Measurements from ENCODE around the gene KCNQ4. TPM values are rescaled to one million over a fixed set of nuclear protein-coding genes. Genes with fewer than 3 reads are reported as not detected.

The KCNQ4 gene
- total and polyA plus RNA-seq, 2 donors (not counting 3 experiments of a cell fraction or from before 2014, with no cell fraction given): 0.06 to 0.07 TPM

GRCh38 chr1:40789342-40789598, 5.7 kb downstream of the KCNQ4 start:
- FAIRE-seq: no peak

GRCh38 chr1:40789661-40790430, 6.3 kb downstream of the KCNQ4 start:
- intact Hi-C loops (cut with micrococcal nuclease): no loop called here
- Histone ChIP-seq H4K20me1 (replicated peaks; ENCODE audit: control insufficient read depth, extremely low read depth, insufficient read depth, low read length) (no peaks in the 10 kb centered on the region), H3K27me3 (ENCODE audit: control insufficient read depth in 2 of 2, insufficient read depth in 2 of 2, low read length in 2 of 2) (peaks cover 0 to 22% of the 10 kb centered on the region in 2 experiments), H3K4me3 (replicated peaks in 1 of 3; ENCODE audit: insufficient read depth in 1 of 3, low read depth in 1 of 3, low read length in 3 of 3) (no peak overlapping the region), H2AFZ (ENCODE audit: low read depth, low read length) (no peak overlapping the region), H3K9me3 (replicated peaks; ENCODE audit: control insufficient read depth, insufficient read depth, low read length) (no peaks in the 10 kb centered on the region), H3K79me2 (ENCODE audit: control insufficient read depth, insufficient read depth, low read length) (no peaks in the 10 kb centered on the region), H3K9me1 (replicated peaks; ENCODE audit: control insufficient read depth, extremely low read depth, insufficient read depth, low read length) (no peaks in the 10 kb centered on the region), H3K4me2 (ENCODE audit: insufficient read depth, low read length) (no peak overlapping the region), H3K4me1 (ENCODE audit: control insufficient read depth, extremely low read depth, insufficient read depth, low read length) (no peaks in the 10 kb centered on the region), H3K27ac (ENCODE audit: insufficient read depth, low read depth, low read length) (no peak overlapping the region), H3K36me3 (ENCODE audit: control insufficient read depth in 2 of 2, extremely low read depth in 1 of 2, insufficient read depth in 2 of 2, low read length in 2 of 2) (no peaks in the 10 kb centered on the region), H3K9ac (replicated peaks; ENCODE audit: extremely low read depth, insufficient read depth, low read length) (no peak overlapping the region)
- POLR2A ChIA-PET: no interaction called here
- no peak for TF ChIP-seq GATA2 (IDR thresholded peaks at IDR 0.05; ENCODE audit: insufficient read depth, insufficient read length, low read depth, low read length)
- TF ChIP-seq CTCF (IDR thresholded peaks at IDR 0.05; ENCODE audit: extremely low read depth in 1 of 2, insufficient read depth in 1 of 2, low read depth in 1 of 2, low read length in 2 of 2): no peak
- TF ChIP-seq POLR2A (IDR thresholded peaks at IDR 0.05; ENCODE audit: low read depth, low read length): no peak
- TF ChIP-seq EZH2 (IDR thresholded peaks at IDR 0.05; ENCODE audit: borderline replicate concordance, low read depth, low read length, severe bottlenecking): no peak
- no peak for TF ChIP-seq MAX (IDR thresholded peaks at IDR 0.05; ENCODE audit: insufficient read depth, insufficient read length)
- TF ChIP-seq JUN (IDR thresholded peaks at IDR 0.05; ENCODE audit: borderline replicate concordance, insufficient read depth, insufficient read length, low read depth): no peak
- no peak for TF ChIP-seq POLR2AphosphoS5 (IDR thresholded peaks at IDR 0.05; ENCODE audit: insufficient read depth, low read depth, low read length)
- no peak for TF ChIP-seq FOS (IDR thresholded peaks at IDR 0.05; ENCODE audit: borderline replicate concordance, insufficient read depth, low read length)
- TF ChIP-seq MYC (IDR thresholded peaks at IDR 0.05; ENCODE audit: low read depth, low read length): no peak
- DNase-seq (ENCODE audit: low read depth, low spot score) (no peak), FAIRE-seq (no peak)
- CTCF ChIA-PET: interaction anchor here (1.2 to 2.5 kb wide), 3 partner anchors 15 to 19 kb away, joined by 3 to 17 read pairs (median 3); no protein-coding TSS in a partner anchor
- BruUV-seq (replicated peaks): no TSS peak
- dilution Hi-C loops (cut with MboI; ENCODE audit: extremely low pct_ligation_motif_present, low sequenced_read_pairs): no loop called here

More at GRCh38 chr1:40789342-40789598, 5.7 kb downstream of the KCNQ4 start:
- H3K4me1 ChIP-seq (ENCODE audit: control insufficient read depth, extremely low read depth, insufficient read depth, low read length): no peaks in the 10 kb centered on the region
- POLR2A ChIA-PET: no interaction called here
- no peaks in the 10 kb centered on the region for H3K9me3 ChIP-seq (replicated peaks; ENCODE audit: control insufficient read depth, insufficient read depth, low read length)
- no peaks in the 10 kb centered on the region for H4K20me1 ChIP-seq (replicated peaks; ENCODE audit: control insufficient read depth, extremely low read depth, insufficient read depth, low read length)
- no peak overlapping the region for H2AFZ ChIP-seq (ENCODE audit: low read depth, low read length)
- no peak overlapping the region for H3K9ac ChIP-seq (replicated peaks; ENCODE audit: extremely low read depth, insufficient read depth, low read length)
- peaks cover 4 to 22% of the 10 kb centered on the region in 2 experiments for H3K27me3 ChIP-seq (ENCODE audit: control insufficient read depth in 2 of 2, insufficient read depth in 2 of 2, low read length in 2 of 2)
- H3K4me2 ChIP-seq (ENCODE audit: insufficient read depth, low read length): no peak overlapping the region
- no peak for TF ChIP-seq POLR2A (IDR thresholded peaks at IDR 0.05; ENCODE audit: low read depth, low read length)
- no peak for TF ChIP-seq FOS (IDR thresholded peaks at IDR 0.05; ENCODE audit: borderline replicate concordance, insufficient read depth, low read length)
- no peak for TF ChIP-seq MAX (IDR thresholded peaks at IDR 0.05; ENCODE audit: insufficient read depth, insufficient read length)
- TF ChIP-seq GATA2 (IDR thresholded peaks at IDR 0.05; ENCODE audit: insufficient read depth, insufficient read length, low read depth, low read length): no peak
- no peak for TF ChIP-seq MYC (IDR thresholded peaks at IDR 0.05; ENCODE audit: low read depth, low read length)
- no peak for TF ChIP-seq EZH2 (IDR thresholded peaks at IDR 0.05; ENCODE audit: borderline replicate concordance, low read depth, low read length, severe bottlenecking)
- no peak for TF ChIP-seq POLR2AphosphoS5 (IDR thresholded peaks at IDR 0.05; ENCODE audit: insufficient read depth, low read depth, low read length)
- intact Hi-C loops (cut with micrococcal nuclease): no loop called here
- dilution Hi-C loops (cut with MboI; ENCODE audit: extremely low pct_ligation_motif_present, low sequenced_read_pairs): no loop called here
- no peak overlapping the region for H3K27ac ChIP-seq (ENCODE audit: insufficient read depth, low read depth, low read length)
- no peak overlapping the region for H3K4me3 ChIP-seq (replicated peaks in 1 of 3; ENCODE audit: insufficient read depth in 1 of 3, low read depth in 1 of 3, low read length in 3 of 3)
- H3K9me1 ChIP-seq (replicated peaks; ENCODE audit: control insufficient read depth, extremely low read depth, insufficient read depth, low read length): no peaks in the 10 kb centered on the region
- no peaks in the 10 kb centered on the region for H3K36me3 ChIP-seq (ENCODE audit: control insufficient read depth in 2 of 2, extremely low read depth in 1 of 2, insufficient read depth in 2 of 2, low read length in 2 of 2)
- DNase-seq (ENCODE audit: low read depth, low spot score): no peak
- CTCF ChIA-PET: interaction anchor here (1.3 to 2.5 kb wide), 2 partner anchors 15 to 17 kb away, joined by 3 to 17 read pairs; no protein-coding TSS in a partner anchor
- BruUV-seq (replicated peaks): no TSS peak
- no peaks in the 10 kb centered on the region for H3K79me2 ChIP-seq (ENCODE audit: control insufficient read depth, insufficient read depth, low read length)
